ENCODE data around the gene C2orf72.

C2orf72 gene

GRCh38 chr2:231069379-231070054 lies 32.2 kb downstream of the C2orf72 start:
- DNase-seq (ENCODE audit: low spot score), result no peak

- no peak for DNase-seq (ENCODE audit: low spot score)
Measured at GRCh38 chr2:231084565-231084964, 47.2 kb downstream of the C2orf72 start.

- DNase-seq (ENCODE audit: low spot score), result no peak
Measured at GRCh38 chr2:231088754-231089153, 51.4 kb downstream of the C2orf72 start.

GRCh38 chr2:231093933-231094332 lies 56.6 kb downstream of the C2orf72 start:
- DNase-seq (ENCODE audit: low spot score), result no peak

GRCh38 chr2:231094736-231095346 lies 57.5 kb downstream of the C2orf72 start:
- no peak for DNase-seq (ENCODE audit: low spot score)

Data from cerebellar cortex (tissue), 1 donor.